Measurements from ENCODE around the gene F7.

DNA sequence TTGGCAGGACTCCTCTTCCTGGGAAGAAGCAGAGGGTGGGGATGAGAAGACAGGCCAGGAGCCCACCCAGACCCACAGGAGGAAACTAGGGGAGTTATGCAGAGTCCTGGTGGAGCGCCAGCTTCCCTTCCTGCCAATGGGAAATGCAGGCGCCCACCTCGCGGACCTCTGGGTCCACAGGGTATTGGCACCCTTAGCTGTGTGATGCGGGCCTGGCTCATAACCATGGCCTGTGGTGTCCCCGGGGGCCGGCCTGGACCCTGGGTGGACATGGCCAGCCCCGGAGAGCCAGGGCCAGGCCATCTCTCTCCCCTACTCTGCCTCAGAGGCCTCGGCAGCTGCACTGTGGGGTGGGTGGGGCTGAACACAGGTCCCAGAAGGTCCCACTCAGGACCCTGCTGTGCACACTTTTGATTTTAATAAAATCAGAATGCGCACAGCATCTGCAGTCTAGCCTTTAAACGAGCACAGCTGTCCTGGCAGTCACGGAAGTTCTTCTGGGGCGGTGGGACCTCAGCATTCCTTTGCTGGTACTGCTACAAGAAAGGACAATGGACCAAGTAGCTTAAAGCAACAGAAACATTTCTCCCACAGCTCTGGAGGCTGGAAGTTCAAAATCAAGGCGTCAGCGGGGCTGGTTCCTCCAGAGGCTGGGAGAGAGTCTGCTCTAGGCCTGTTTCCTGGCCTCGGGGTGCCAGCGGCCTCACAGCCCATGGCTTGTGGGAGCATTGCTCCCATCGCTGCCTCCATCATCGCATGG lies 18.8 kb downstream of the F7 start:
- TF ChIP-seq POLR2AphosphoS5 (IDR thresholded peaks at IDR 0.05; ENCODE audit: borderline replicate concordance, low read depth, low read length) (no peak), EZH2 (IDR thresholded peaks at IDR 0.05) (no peak), FOXP2 (optimal IDR thresholded peaks at IDR 0.05; ENCODE audit: control extremely low read depth, extremely low read length, insufficient read depth) (no peak)
